Activated naive CD8-positive, alpha-beta T cell treated with anti-CD3 and anti-CD28 coated beads, Interleukin-2, amount 50 U/mL, for 24 hours (primary cell): ENCODE data around the gene USP19.

Experiments
- ATAC-seq: fragments of 150-1000 bp; cut with Tn5 transposase; one replicate; pipeline ENCODE4 v1.10.0; 2021
- DNase-seq: peaks from one replicate; pipeline ENCODE4 v3.0.0; 2021
- H3K27ac Mint-ChIP-seq: one replicate; pipeline ENCODE4 v1.8.0; 2021; ENCODE audit warnings: mild to moderate bottlenecking, mixed read lengths
- H3K27me3 Mint-ChIP-seq: one replicate; pipeline ENCODE4 v1.8.0; 2021; ENCODE audit warnings: mixed read lengths
- H3K36me3 Mint-ChIP-seq: one replicate; pipeline ENCODE4 v1.8.0; 2021; ENCODE audit warnings: low read depth, mixed read lengths
- H3K4me1 Mint-ChIP-seq: one replicate; pipeline ENCODE4 v1.8.0; 2021; ENCODE audit warnings: mixed read lengths
- H3K4me3 Mint-ChIP-seq: one replicate; pipeline ENCODE4 v1.8.0; 2021; ENCODE audit warnings: mild to moderate bottlenecking, moderate library complexity, mixed read lengths
- H3K9me3 Mint-ChIP-seq: one replicate; pipeline ENCODE4 v1.8.0; 2021; ENCODE audit warnings: mixed read lengths

Gene USP19

GRCh38 chr3:49151610-49152009 lies 31.0 kb upstream of the USP19 start:
- Mint-ChIP-seq H3K4me3 (no peak overlapping the region), H3K27me3 (no peaks in the 10 kb centered on the region), H3K9me3 (no peaks in the 10 kb centered on the region), H3K27ac (no peak overlapping the region), H3K36me3 (no peaks in the 10 kb centered on the region), H3K4me1 (no peaks in the 10 kb centered on the region)
- DNase-seq (no peak), ATAC-seq (no peak)

DNA sequence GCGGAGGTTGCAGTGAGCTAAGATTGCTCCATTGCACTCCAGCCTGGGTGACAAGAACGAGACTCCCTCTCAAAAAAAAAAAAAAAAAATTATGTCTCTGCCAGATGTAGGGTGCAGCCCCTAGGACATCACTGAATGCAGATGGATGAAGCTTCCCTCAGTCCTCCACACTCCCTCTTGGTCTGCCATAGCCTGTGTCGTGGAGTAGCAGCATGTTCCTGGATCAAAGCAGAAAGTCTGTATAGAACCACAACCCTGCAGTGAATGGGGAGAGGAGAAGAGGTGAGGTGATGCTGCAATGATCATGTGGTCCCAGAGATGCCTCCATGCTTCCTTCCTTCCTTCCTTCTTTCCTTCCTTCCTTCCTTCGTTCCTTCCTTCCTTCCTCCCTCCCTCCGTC lies 27.5 kb upstream of the USP19 start:
- no peak for ATAC-seq

GRCh38 chr3:49140080-49140479 lies 19.5 kb upstream of the USP19 start:
- Mint-ChIP-seq H3K4me3 (no peak overlapping the region), H3K9me3 (no peaks in the 10 kb centered on the region), H3K27me3 (no peaks in the 10 kb centered on the region), H3K4me1 (no peaks in the 10 kb centered on the region), H3K36me3 (no peaks in the 10 kb centered on the region), H3K27ac (no peak overlapping the region)
- no peak for ATAC-seq
- DNase-seq = no peak

More for the DNA sequence above, 27.5 kb upstream of the USP19 start:
- Mint-ChIP-seq H3K4me3 (no peak overlapping the region), H3K9me3 (no peaks in the 10 kb centered on the region), H3K36me3 (no peaks in the 10 kb centered on the region), H3K27ac (no peak overlapping the region), H3K27me3 (no peaks in the 10 kb centered on the region), H3K4me1 (no peaks in the 10 kb centered on the region)
- no peak for DNase-seq

- H3K4me3 Mint-ChIP-seq = no peak overlapping the region
- no peaks in the 10 kb centered on the region for H3K4me1 Mint-ChIP-seq
- ATAC-seq = no peak
- no peaks in the 10 kb centered on the region for H3K36me3 Mint-ChIP-seq
- H3K9me3 Mint-ChIP-seq = no peaks in the 10 kb centered on the region
- no peak for DNase-seq
- no peak overlapping the region for H3K27ac Mint-ChIP-seq
- peaks cover 16% of the 10 kb centered on the region for H3K27me3 Mint-ChIP-seq
Measured at GRCh38 chr3:49135499-49135898, 14.9 kb upstream of the USP19 start.

- H3K4me3 Mint-ChIP-seq = no peak overlapping the region
- peaks cover 16% of the 10 kb centered on the region for H3K27me3 Mint-ChIP-seq
- H3K9me3 Mint-ChIP-seq = no peaks in the 10 kb centered on the region
- ATAC-seq (no peak), DNase-seq (no peak)
- no peak overlapping the region for H3K27ac Mint-ChIP-seq
- H3K36me3 Mint-ChIP-seq = no peaks in the 10 kb centered on the region
- H3K4me1 Mint-ChIP-seq = no peaks in the 10 kb centered on the region
Measured at GRCh38 chr3:49134471-49135265, 14.0 kb upstream of the USP19 start.

GRCh38 chr3:49133226-49133951 lies 12.8 kb upstream of the USP19 start:
- H3K9me3 Mint-ChIP-seq = no peaks in the 10 kb centered on the region
- ATAC-seq = no peak
- H3K27me3 Mint-ChIP-seq = peaks cover 16% of the 10 kb centered on the region
- H3K4me3 Mint-ChIP-seq = no peak overlapping the region
- H3K27ac Mint-ChIP-seq = no peak overlapping the region
- no peak for DNase-seq
- no peaks in the 10 kb centered on the region for H3K36me3 Mint-ChIP-seq
- H3K4me1 Mint-ChIP-seq = no peaks in the 10 kb centered on the region

DNA sequence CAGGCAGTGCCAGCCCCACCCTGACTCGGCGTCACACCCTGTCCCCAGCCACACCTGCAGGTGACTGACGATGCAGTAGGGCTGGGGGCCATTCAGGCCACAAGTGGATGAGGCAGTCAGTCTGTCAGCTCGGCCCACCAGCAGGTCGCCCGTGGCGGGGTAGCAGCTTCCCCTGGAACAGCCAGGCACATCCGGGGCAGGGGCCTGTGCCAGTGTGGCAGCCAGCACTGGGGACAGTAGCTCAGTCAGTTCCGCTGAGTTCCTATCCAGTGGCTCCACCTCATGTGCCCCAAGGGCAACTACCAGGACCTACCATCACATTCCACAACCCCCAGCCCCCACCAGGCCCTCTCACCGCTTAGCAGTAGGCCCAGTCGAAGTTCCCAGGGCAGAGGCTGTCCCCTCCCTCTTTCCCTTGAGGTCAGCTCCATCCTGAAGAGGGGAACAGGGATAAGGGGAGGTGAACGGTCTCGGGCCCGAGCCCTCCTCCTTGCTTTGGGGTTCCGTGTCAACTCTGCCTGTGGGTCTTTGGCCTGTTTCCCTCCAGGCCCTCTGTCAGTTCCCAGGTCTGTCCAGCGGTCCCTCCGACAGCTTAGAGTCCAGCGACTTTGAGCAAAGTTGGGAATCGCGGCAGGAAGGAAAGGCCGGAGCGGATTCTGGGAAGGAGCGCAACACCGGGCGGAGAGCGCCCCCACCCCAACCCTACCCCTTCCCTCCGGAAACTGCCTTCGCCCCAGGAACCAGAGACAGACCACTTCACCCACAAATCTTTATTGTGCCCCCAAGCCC lies 12.0 kb upstream of the USP19 start, which contains the start of gene LAMB2:
Gene LAMB2, minus strand, starts transcription at position 614 of the 789 bp plus-strand sequence. Its CDS starts 183 bp downstream, at position 431.
- Mint-ChIP-seq H3K9me3 (no peaks in the 10 kb centered on the region), H3K36me3 (no peaks in the 10 kb centered on the region), H3K27me3 (peaks cover 16% of the 10 kb centered on the region), H3K4me3 (no peak within 1 kb of the TSS), H3K27ac (no peak within 1 kb of the TSS), H3K4me1 (no peaks in the 10 kb centered on the region)
- DNase-seq = no peak
- no peak for ATAC-seq

- H3K4me3 Mint-ChIP-seq = no peak overlapping the region
- no peaks in the 10 kb centered on the region for H3K4me1 Mint-ChIP-seq
- no peaks in the 10 kb centered on the region for H3K9me3 Mint-ChIP-seq
- ATAC-seq (no peak), DNase-seq (no peak)
- no peak overlapping the region for H3K27ac Mint-ChIP-seq
- H3K36me3 Mint-ChIP-seq = no peaks in the 10 kb centered on the region
- peaks cover 16% of the 10 kb centered on the region for H3K27me3 Mint-ChIP-seq
Measured at GRCh38 chr3:49132073-49132436, 11.4 kb upstream of the USP19 start.

DNA sequence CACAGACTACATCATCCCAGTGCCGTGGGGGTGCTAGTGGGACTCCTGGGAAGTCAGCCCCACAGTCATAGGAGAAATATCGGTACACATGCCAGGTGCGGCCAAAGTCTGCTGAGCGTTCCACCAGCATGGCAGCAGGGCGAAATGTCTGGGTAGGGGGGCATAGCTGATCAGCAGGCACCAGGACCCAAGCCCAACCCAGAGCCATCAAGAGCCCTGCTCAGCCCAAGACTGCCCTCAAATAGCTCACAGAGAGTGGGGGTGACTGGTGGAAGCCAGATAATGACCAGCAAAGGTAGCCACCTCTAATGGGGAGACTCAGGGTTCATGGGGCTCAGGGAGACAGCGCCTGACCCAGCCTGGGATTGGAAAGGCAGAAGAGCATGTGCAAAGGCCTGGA lies 11.0 kb upstream of the USP19 start:
- no peak overlapping the region for H3K4me3 Mint-ChIP-seq
- DNase-seq = no peak
- H3K27ac Mint-ChIP-seq = no peak overlapping the region

DNA sequence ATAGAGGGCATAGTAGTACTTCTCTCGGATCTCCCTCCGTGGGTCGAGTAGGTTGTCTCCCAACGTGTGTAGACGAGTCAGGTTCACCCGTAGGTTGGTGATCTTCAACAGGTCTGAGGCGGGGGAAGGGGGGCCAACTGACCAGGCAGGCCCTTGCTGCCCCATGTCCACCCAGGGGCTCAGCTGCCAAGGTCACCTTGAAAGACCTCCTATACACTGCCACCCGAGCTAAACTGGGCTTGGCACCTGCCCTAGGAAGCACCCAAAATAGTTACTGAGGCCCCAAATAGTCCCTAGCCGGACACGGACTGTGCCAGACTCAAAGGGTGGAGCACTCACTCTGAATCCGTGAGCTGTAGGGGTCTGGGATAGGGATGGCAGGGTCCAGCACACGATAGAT lies 10.4 kb upstream of the USP19 start:
- no peak for DNase-seq
- no peaks in the 10 kb centered on the region for H3K4me1 Mint-ChIP-seq
- H3K27me3 Mint-ChIP-seq = peaks cover 16% of the 10 kb centered on the region
- no peak overlapping the region for H3K27ac Mint-ChIP-seq
- no peaks in the 10 kb centered on the region for H3K9me3 Mint-ChIP-seq
- ATAC-seq = no peak
- no peak overlapping the region for H3K4me3 Mint-ChIP-seq
- H3K36me3 Mint-ChIP-seq = no peaks in the 10 kb centered on the region

More for the DNA sequence above, 11.0 kb upstream of the USP19 start:
- no peaks in the 10 kb centered on the region for H3K4me1 Mint-ChIP-seq
- no peaks in the 10 kb centered on the region for H3K9me3 Mint-ChIP-seq
- H3K27me3 Mint-ChIP-seq = peaks cover 16% of the 10 kb centered on the region
- H3K36me3 Mint-ChIP-seq = no peaks in the 10 kb centered on the region
- ATAC-seq = no peak

DNA sequence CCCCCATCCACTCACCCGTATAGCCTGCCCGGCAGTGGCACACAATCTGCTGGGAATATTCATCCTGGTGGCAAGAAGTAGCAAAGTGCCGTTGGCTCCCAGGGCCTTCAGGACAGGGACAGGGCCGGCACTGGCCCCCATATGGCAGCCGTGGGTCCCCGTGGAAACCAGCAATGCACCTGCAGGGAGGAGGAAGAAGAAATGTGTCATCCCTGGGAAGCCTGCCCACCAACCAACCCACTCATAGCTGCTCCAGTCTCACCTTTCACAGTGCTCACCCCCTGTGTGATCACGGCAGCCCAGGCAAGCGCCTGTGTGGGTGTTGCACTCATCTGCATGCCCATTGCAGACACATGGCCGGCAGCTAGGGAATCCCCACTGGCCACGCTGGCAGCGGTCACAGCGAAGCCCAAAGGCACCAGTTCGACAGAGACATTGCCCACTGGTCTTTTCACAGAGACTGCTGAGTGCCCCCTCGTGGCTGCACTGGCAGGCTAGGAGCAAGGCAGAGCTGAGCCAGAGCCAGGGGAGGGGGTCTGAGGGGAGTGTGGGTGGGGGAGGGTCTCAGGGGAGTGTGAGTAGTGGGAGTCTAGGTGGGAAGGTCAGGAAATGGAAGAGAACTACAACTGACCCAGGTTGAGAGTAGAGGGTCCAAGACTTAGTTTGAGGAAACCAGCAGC lies 4.5 kb upstream of the USP19 start:
- no peaks in the 10 kb centered on the region for H3K27me3 Mint-ChIP-seq
- H3K27ac Mint-ChIP-seq = no peak overlapping the region
- DNase-seq = no peak
- H3K9me3 Mint-ChIP-seq = no peaks in the 10 kb centered on the region
- peaks cover 4% of the 10 kb centered on the region for H3K4me1 Mint-ChIP-seq
- no peak overlapping the region for H3K4me3 Mint-ChIP-seq
- no peaks in the 10 kb centered on the region for H3K36me3 Mint-ChIP-seq
- no peak for ATAC-seq

DNA sequence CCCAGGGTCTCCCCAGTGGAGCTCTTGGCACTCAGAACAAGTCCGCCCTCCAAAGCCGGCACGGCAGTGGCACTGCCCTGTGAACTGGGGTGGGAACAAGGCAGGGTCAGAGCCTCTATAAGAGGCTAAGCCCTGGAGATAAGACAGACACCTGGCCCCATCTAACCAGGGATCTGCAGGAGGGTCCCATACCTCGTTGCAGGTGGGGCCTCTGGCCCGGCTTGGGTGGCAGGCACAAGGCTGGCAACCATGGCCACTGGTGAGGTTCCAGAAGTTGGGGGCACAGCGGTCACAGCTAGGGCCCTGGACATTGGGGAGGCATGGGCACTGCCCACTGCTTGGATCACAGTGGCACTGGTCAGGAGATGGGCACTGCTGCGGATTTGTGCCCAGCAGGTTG lies 3.6 kb upstream of the USP19 start:
- no peaks in the 10 kb centered on the region for H3K27me3 Mint-ChIP-seq
- no peaks in the 10 kb centered on the region for H3K36me3 Mint-ChIP-seq
- no peaks in the 10 kb centered on the region for H3K9me3 Mint-ChIP-seq
- no peak overlapping the region for H3K4me3 Mint-ChIP-seq
- H3K4me1 Mint-ChIP-seq = peaks cover 12% of the 10 kb centered on the region
- DNase-seq (no peak), ATAC-seq (no peak)
- no peak overlapping the region for H3K27ac Mint-ChIP-seq

DNA sequence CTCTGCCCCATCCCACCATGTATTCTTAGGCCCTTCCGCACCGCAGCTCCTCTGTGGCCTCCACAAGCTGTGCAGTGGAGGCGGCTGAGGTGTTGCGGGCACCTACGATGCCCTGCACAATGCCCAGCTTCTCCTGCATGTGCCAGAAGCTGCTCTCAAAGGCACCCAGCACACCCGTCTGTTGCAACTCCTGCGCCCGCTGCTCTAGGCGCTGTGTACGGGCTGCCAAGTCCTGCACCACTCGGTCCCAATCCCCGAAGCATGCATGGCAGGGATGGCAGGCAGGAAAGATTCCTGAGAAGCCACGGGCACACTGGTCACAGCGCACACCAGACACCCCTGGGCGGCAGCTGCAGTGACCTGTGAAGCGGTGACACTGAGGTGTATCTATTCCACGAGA lies 3.1 kb upstream of the USP19 start:
- H3K36me3 Mint-ChIP-seq = peaks cover under 1% of the 10 kb centered on the region
- peaks cover 16% of the 10 kb centered on the region for H3K4me1 Mint-ChIP-seq
- no peaks in the 10 kb centered on the region for H3K27me3 Mint-ChIP-seq
- DNase-seq (no peak), ATAC-seq (no peak)
- no peak overlapping the region for H3K4me3 Mint-ChIP-seq
- H3K9me3 Mint-ChIP-seq = no peaks in the 10 kb centered on the region
- no peak overlapping the region for H3K27ac Mint-ChIP-seq

GRCh38 chr3:49122886-49123545 lies 2.4 kb upstream of the USP19 start:
- no peak overlapping the region for H3K4me3 Mint-ChIP-seq
- no peaks in the 10 kb centered on the region for H3K27me3 Mint-ChIP-seq
- H3K27ac Mint-ChIP-seq = no peak overlapping the region
- DNase-seq (no peak), ATAC-seq (no peak)
- peaks cover 16% of the 10 kb centered on the region for H3K4me1 Mint-ChIP-seq
- H3K36me3 Mint-ChIP-seq = peaks cover 4% of the 10 kb centered on the region
- H3K9me3 Mint-ChIP-seq = no peaks in the 10 kb centered on the region
